ENCODE measurements around the gene EMILIN2. TPM values are rescaled to one million over a fixed set of nuclear protein-coding genes. Genes with fewer than 3 reads are reported as not detected.

Gene EMILIN2
- total RNA-seq (2022; extraction: Qiagen RNA extraction; ENCODE audit: low read depth), result 8.9 to 16.6 TPM (median 14.0 TPM) in 5 replicates

DNA sequence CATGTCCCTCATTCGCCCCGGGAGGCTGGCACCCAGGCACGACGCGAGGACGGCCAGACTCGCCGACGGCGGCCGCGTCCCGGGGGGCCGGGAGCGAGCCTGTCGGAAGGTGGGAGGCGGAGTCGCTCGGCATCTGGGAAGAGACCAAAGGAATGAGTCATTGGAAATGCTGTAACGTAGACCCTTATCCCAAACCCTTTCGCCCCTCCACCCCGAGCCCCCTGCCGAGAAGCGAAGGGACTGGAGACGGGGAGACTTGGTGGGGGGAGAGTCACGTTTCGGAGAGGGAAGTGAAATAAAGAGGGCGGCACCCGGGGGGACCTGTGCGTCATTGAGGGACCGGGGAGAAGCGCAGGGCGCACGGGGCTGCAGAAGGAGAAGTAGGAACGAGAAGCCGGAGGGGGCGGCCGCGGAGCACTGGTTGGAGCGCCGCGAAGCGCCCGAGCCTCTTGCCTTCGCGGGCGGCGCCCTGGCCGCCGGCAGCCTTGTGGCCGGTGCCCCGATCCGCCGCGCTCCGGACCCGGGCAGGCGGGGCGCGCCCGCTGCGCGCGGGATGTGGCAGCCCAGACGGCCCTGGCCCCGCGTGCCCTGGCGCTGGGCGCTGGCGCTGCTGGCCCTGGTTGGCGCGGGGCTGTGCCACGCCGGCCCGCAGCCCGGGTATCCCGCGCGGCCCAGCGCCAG is at the start of gene EMILIN2:
EMILIN2 (plus strand) TSS at position 371 of the 681 bp plus-strand sequence; CDS start at position 554, 183 bp downstream.

Other genes with a start within 250 kb of the EMILIN2 start
- 13.3 to 18.6 TPM (median 14.6 TPM) in 5 replicates for gene SMCHD1, start 191.3 kb upstream of the EMILIN2 start, total RNA-seq (2022; extraction: Qiagen RNA extraction; ENCODE audit: low read depth)
- gene LPIN2, start 166.1 kb downstream of the EMILIN2 start, total RNA-seq (2022; extraction: Qiagen RNA extraction; ENCODE audit: low read depth), result 15.5 to 19.7 TPM (median 18.6 TPM) in 5 replicates